Measurements from ENCODE around the gene MCU. TPM values are rescaled to one million over a fixed set of nuclear protein-coding genes. Genes with fewer than 3 reads are reported as not detected.

Gene MCU
- total and polyA plus RNA-seq, 2 of the 8 experiments (the other 6 are each of a cell fraction or from before 2014, with no cell fraction given), result 51.6 to 62.2 TPM

DNA sequence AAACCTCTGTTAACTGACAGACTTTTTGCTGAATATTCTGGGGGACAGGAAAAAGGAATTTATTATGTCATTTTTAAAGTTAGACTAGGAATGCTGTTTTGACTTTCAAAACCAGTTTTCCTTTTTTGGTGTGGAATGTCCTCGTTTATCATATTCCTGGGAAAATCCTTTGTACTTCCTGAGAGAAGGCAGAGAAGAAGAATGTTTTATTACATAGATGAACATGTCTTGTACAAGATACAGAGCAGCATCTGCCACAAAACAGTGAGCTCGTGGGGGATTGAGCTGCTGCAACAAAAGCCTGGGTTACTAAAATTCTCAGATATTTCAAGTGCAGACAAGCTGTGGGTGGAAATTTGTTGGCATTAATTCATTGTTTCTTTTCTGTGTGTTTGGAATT lies 20.2 kb downstream of the MCU start:
- H3K14ac ChIP-seq (ENCODE audit: insufficient read length), result no peak overlapping the region
- H3K27me3 ChIP-seq (replicated peaks in 1 of 4; ENCODE audit: control insufficient read depth in 3 of 4, extremely low read depth in 1 of 4, insufficient read depth in 3 of 4, low read length in 3 of 4), result no peaks in the 10 kb centered on the region
- H3K23me2 ChIP-seq (ENCODE audit: low read depth, low read length), result no peaks in the 10 kb centered on the region
- no peak overlapping the region for H3K23ac ChIP-seq (ENCODE audit: insufficient read length)
- FAIRE-seq, result no peak
- H2BK120ac ChIP-seq (replicated peaks; ENCODE audit: low read depth, low read length), result no peak overlapping the region
- no peak overlapping the region for H3K9ac ChIP-seq (replicated peaks in 1 of 4; ENCODE audit: extremely low read depth in 1 of 4, low read depth in 3 of 4, low read length in 3 of 4)
- no peak overlapping the region for H2BK5ac ChIP-seq (ENCODE audit: low read depth, low read length)
- DNase-seq (ENCODE audit: low read depth in 1 of 2, low spot score in 2 of 2), result no peak
- H3K36me3 ChIP-seq (ENCODE audit: control insufficient read depth in 2 of 4, insufficient read depth in 4 of 4, low read length in 3 of 4), result peaks cover 0 to 7% (median 0%) of the 10 kb centered on the region in 4 experiments; a peak in 1 of 8 replicates
- ChIA-PET POLR2A (ENCODE audit: partially characterized antibody) (interaction anchor here (0.5 kb wide), 1 partner anchor 14 kb away, joined by 5 read pairs; no protein-coding TSS in a partner anchor), CTCF (ENCODE audit: partially characterized antibody) (interaction anchor here (0.5 kb wide), 1 partner anchor 15 kb away, joined by 3 read pairs; no protein-coding TSS in a partner anchor)
- no peak overlapping the region for H3K4me3 ChIP-seq (ENCODE audit: extremely low read depth in 1 of 4, insufficient read depth in 2 of 4, low read depth in 3 of 4, low read length in 4 of 4)
- peaks cover 0 to 65% of the 10 kb centered on the region in 2 experiments; a peak in 3 of 4 replicates for H3K79me2 ChIP-seq (ENCODE audit: control insufficient read depth in 1 of 2, insufficient read depth in 2 of 2, low read length in 2 of 2)
- H3K18ac ChIP-seq (ENCODE audit: extremely low read depth, low read length), result no peak overlapping the region
- H4K8ac ChIP-seq (ENCODE audit: extremely low read depth, insufficient read depth, low read length), result no peak overlapping the region
- H2AK5ac ChIP-seq (ENCODE audit: low read depth, low read length), result no peak overlapping the region
- no peak overlapping the region for H4K5ac ChIP-seq (ENCODE audit: insufficient read length, low read depth, low read length)
- no peak overlapping the region for H3K4me2 ChIP-seq (ENCODE audit: insufficient read depth in 1 of 2, low read depth in 2 of 2, low read length in 2 of 2)
- H3K9me3 ChIP-seq (ENCODE audit: insufficient read depth in 2 of 2, low read depth in 1 of 2, low read length in 1 of 2), result no peaks in the 10 kb centered on the region
- H3K79me1 ChIP-seq (ENCODE audit: low read depth, low read length), result no peaks in the 10 kb centered on the region; the same call in 1 of the 2 replicates
- H2BK15ac ChIP-seq (ENCODE audit: low read length), result no peak overlapping the region
- no peak overlapping the region for H2BK12ac ChIP-seq (ENCODE audit: low read depth, low read length)
- no peak overlapping the region for H3K56ac ChIP-seq (replicated peaks; ENCODE audit: insufficient read length, low read depth, low read length)
- no peaks in the 10 kb centered on the region for H3K4me1 ChIP-seq (replicated peaks in 1 of 4; ENCODE audit: control insufficient read depth in 3 of 4, insufficient read depth in 4 of 4, low read length in 3 of 4)
- 69% methylated on average over 2 of the region's 2 CpGs; no CpG with 5 or more reads in 1 of the 2 experiments for WGBS, 2 experiments (ENCODE audit: extremely low coverage in 1 of 2, insufficient coverage in 1 of 2, insufficient read length in 1 of 2, insufficient replicate concordance in 2 of 2, low coverage in 1 of 2, low lambda C conversion rate in 2 of 2, missing lambda C conversion rate in 1 of 2)
- no peak overlapping the region for H4K91ac ChIP-seq (replicated peaks; ENCODE audit: insufficient read length, low read length)
- H2AFZ ChIP-seq (ENCODE audit: low read length), result no peak overlapping the region
- peaks cover 0 to 2% of the 10 kb centered on the region in 2 experiments for H4K20me1 ChIP-seq (replicated peaks in 1 of 2; ENCODE audit: control insufficient read depth in 1 of 2, insufficient read depth in 2 of 2, low read length in 2 of 2)
- H3K27ac ChIP-seq (ENCODE audit: low read depth, low read length), result no peak overlapping the region; the same call in 1 of the 2 replicates
- no peak overlapping the region for H2BK20ac ChIP-seq (ENCODE audit: low read length)
- H3K4ac ChIP-seq (replicated peaks; ENCODE audit: insufficient read length, low read depth, low read length), result no peak overlapping the region
- no peak for TF ChIP-seq KDM1A (IDR thresholded peaks at IDR 0.05; ENCODE audit: borderline replicate concordance, low read length)
- TF ChIP-seq RNF2 (IDR thresholded peaks at IDR 0.05; ENCODE audit: borderline replicate concordance, low read depth, low read length, missing control alignments, poor library complexity, severe bottlenecking), result no peak
- TF ChIP-seq, protein P1, sequence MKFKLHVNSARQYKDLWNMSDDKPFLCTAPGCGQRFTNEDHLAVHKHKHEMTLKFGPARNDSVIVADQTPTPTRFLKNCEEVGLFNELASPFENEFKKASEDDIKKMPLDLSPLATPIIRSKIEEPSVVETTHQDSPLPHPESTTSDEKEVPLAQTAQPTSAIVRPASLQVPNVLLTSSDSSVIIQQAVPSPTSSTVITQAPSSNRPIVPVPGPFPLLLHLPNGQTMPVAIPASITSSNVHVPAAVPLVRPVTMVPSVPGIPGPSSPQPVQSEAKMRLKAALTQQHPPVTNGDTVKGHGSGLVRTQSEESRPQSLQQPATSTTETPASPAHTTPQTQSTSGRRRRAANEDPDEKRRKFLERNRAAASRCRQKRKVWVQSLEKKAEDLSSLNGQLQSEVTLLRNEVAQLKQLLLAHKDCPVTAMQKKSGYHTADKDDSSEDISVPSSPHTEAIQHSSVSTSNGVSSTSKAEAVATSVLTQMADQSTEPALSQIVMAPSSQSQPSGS (IDR thresholded peaks at IDR 0.05; ENCODE audit: low read length), result no peak
- TF ChIP-seq SP4 (IDR thresholded peaks at IDR 0.05; ENCODE audit: low read length), result no peak
- no peak for TF ChIP-seq TCF12 (IDR thresholded peaks at IDR 0.05; ENCODE audit: low read depth, low read length)
- TF ChIP-seq, protein P2, sequence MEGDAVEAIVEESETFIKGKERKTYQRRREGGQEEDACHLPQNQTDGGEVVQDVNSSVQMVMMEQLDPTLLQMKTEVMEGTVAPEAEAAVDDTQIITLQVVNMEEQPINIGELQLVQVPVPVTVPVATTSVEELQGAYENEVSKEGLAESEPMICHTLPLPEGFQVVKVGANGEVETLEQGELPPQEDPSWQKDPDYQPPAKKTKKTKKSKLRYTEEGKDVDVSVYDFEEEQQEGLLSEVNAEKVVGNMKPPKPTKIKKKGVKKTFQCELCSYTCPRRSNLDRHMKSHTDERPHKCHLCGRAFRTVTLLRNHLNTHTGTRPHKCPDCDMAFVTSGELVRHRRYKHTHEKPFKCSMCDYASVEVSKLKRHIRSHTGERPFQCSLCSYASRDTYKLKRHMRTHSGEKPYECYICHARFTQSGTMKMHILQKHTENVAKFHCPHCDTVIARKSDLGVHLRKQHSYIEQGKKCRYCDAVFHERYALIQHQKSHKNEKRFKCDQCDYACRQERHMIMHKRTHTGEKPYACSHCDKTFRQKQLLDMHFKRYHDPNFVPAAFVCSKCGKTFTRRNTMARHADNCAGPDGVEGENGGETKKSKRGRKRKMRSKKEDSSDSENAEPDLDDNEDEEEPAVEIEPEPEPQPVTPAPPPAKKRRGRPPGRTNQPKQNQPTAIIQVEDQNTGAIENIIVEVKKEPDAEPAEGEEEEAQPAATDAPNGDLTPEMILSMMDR (IDR thresholded peaks at IDR 0.05; ENCODE audit: control extremely low read depth in 1 of 3, insufficient read depth in 1 of 3, low read depth in 1 of 3, low read length in 3 of 3), result no peak
- no peak for TF ChIP-seq GABPA (IDR thresholded peaks at IDR 0.05; ENCODE audit: borderline replicate concordance, insufficient read depth, low read length)
- TF ChIP-seq, protein P3, sequence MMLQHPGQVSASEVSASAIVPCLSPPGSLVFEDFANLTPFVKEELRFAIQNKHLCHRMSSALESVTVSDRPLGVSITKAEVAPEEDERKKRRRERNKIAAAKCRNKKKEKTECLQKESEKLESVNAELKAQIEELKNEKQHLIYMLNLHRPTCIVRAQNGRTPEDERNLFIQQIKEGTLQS (IDR thresholded peaks at IDR 0.05; ENCODE audit: insufficient read depth, low read depth, low read length), result no peak
